Measurements from ENCODE around the gene SPATA4.

GRCh38 chr4:176198316-176198903 lies 3.0 kb upstream of the SPATA4 start:
- TF ChIP-seq CTCF (IDR thresholded peaks at IDR 0.05; ENCODE audit: low read depth, low read length) (no peak), POLR2A (IDR thresholded peaks at IDR 0.05; ENCODE audit: extremely low read depth, insufficient read length) (no peak), MYC (IDR thresholded peaks at IDR 0.05; ENCODE audit: low read depth, low read length) (no peak)

All from NB4 (cell line).